ENCODE results near the gene MDP1. TPM values are rescaled to one million over a fixed set of nuclear protein-coding genes. Genes with fewer than 3 reads are reported as not detected.

Gene MDP1
- total and polyA plus RNA-seq, 2 experiments from 2014 or later, result 9.8 to 31.1 TPM

GRCh38 chr14:24231263-24232120 is 15.6 kb upstream of the MDP1 start:
- Histone ChIP-seq H3K36me3 (ENCODE audit: insufficient read depth) (peaks cover 6% of the 10 kb centered on the region; the same call in 1 of the 2 replicates), H3K4me2 (peak overlapping the region; percentile 97), H3K79me2 (replicated peaks; ENCODE audit: insufficient read depth) (peaks cover 67% of the 10 kb centered on the region), H3F3A (replicated peaks; ENCODE audit: low read depth) (peaks cover 7% of the 10 kb centered on the region; the same call in 1 of the 2 replicates), H3K9me2 (ENCODE audit: insufficient read depth) (no peaks in the 10 kb centered on the region), H3K4me3 (peak overlapping the region; percentile 81), H3K27ac (ENCODE audit: low read depth) (peak overlapping the region; percentile 93), H3K4me1 (ENCODE audit: insufficient read depth) (peaks cover 15% of the 10 kb centered on the region), H3K27me3 (ENCODE audit: insufficient read depth) (no peaks in the 10 kb centered on the region), H2AFZ (peak overlapping the region; percentile 86), H4K20me1 (replicated peaks; ENCODE audit: insufficient read depth) (peaks cover 10% of the 10 kb centered on the region)
- Mint-ChIP-seq H3K27me3 (ENCODE audit: insufficient read depth, low read depth, poor library complexity) (peaks cover 7% of the 10 kb centered on the region), H3K27ac (peak overlapping the region; percentile 95), H3K9me3 (no peaks in the 10 kb centered on the region), H3K4me1 (peaks cover 17% of the 10 kb centered on the region), H3K36me3 (ENCODE audit: low read depth) (peaks cover 18% of the 10 kb centered on the region), H3K4me3 (peak overlapping the region; percentile 91)
- TF ChIP-seq CREB1 (CRISPR knock-in tag; IDR thresholded peaks at IDR 0.05; ENCODE audit: low read depth) (no peak), EZH2 (IDR thresholded peaks at IDR 0.05; ENCODE audit: low read depth, unreplicated experiment) (no peak), ZNF114 (CRISPR knock-in tag; IDR thresholded peaks at IDR 0.05) (no peak), POLR2AphosphoS5 (IDR thresholded peaks at IDR 0.05; ENCODE audit: low read depth) (no peak), ZNF331 (CRISPR knock-in tag; IDR thresholded peaks at IDR 0.05; ENCODE audit: low read depth) (no peak), STAT1 (IDR thresholded peaks at IDR 0.05; ENCODE audit: unreplicated experiment) (no peak), JUNB (IDR thresholded peaks at IDR 0.05; ENCODE audit: unreplicated experiment) (no peak), ETS1 (IDR thresholded peaks at IDR 0.05) (no peak), NANOG (IDR thresholded peaks at IDR 0.05; ENCODE audit: borderline replicate concordance) (no peak), EZH2phosphoT487 (IDR thresholded peaks at IDR 0.05; ENCODE audit: unreplicated experiment) (no peak)
- TF ChIP-seq, protein P1, sequence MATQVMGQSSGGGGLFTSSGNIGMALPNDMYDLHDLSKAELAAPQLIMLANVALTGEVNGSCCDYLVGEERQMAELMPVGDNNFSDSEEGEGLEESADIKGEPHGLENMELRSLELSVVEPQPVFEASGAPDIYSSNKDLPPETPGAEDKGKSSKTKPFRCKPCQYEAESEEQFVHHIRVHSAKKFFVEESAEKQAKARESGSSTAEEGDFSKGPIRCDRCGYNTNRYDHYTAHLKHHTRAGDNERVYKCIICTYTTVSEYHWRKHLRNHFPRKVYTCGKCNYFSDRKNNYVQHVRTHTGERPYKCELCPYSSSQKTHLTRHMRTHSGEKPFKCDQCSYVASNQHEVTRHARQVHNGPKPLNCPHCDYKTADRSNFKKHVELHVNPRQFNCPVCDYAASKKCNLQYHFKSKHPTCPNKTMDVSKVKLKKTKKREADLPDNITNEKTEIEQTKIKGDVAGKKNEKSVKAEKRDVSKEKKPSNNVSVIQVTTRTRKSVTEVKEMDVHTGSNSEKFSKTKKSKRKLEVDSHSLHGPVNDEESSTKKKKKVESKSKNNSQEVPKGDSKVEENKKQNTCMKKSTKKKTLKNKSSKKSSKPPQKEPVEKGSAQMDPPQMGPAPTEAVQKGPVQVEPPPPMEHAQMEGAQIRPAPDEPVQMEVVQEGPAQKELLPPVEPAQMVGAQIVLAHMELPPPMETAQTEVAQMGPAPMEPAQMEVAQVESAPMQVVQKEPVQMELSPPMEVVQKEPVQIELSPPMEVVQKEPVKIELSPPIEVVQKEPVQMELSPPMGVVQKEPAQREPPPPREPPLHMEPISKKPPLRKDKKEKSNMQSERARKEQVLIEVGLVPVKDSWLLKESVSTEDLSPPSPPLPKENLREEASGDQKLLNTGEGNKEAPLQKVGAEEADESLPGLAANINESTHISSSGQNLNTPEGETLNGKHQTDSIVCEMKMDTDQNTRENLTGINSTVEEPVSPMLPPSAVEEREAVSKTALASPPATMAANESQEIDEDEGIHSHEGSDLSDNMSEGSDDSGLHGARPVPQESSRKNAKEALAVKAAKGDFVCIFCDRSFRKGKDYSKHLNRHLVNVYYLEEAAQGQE (IDR thresholded peaks at IDR 0.05; ENCODE audit: unreplicated experiment), result no peak
- TF ChIP-seq, protein P2, sequence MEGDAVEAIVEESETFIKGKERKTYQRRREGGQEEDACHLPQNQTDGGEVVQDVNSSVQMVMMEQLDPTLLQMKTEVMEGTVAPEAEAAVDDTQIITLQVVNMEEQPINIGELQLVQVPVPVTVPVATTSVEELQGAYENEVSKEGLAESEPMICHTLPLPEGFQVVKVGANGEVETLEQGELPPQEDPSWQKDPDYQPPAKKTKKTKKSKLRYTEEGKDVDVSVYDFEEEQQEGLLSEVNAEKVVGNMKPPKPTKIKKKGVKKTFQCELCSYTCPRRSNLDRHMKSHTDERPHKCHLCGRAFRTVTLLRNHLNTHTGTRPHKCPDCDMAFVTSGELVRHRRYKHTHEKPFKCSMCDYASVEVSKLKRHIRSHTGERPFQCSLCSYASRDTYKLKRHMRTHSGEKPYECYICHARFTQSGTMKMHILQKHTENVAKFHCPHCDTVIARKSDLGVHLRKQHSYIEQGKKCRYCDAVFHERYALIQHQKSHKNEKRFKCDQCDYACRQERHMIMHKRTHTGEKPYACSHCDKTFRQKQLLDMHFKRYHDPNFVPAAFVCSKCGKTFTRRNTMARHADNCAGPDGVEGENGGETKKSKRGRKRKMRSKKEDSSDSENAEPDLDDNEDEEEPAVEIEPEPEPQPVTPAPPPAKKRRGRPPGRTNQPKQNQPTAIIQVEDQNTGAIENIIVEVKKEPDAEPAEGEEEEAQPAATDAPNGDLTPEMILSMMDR (conservative IDR thresholded peaks at IDR 0.05; ENCODE audit: low read depth in 2 of 2), result no peak
- TF ChIP-seq, protein P3, sequence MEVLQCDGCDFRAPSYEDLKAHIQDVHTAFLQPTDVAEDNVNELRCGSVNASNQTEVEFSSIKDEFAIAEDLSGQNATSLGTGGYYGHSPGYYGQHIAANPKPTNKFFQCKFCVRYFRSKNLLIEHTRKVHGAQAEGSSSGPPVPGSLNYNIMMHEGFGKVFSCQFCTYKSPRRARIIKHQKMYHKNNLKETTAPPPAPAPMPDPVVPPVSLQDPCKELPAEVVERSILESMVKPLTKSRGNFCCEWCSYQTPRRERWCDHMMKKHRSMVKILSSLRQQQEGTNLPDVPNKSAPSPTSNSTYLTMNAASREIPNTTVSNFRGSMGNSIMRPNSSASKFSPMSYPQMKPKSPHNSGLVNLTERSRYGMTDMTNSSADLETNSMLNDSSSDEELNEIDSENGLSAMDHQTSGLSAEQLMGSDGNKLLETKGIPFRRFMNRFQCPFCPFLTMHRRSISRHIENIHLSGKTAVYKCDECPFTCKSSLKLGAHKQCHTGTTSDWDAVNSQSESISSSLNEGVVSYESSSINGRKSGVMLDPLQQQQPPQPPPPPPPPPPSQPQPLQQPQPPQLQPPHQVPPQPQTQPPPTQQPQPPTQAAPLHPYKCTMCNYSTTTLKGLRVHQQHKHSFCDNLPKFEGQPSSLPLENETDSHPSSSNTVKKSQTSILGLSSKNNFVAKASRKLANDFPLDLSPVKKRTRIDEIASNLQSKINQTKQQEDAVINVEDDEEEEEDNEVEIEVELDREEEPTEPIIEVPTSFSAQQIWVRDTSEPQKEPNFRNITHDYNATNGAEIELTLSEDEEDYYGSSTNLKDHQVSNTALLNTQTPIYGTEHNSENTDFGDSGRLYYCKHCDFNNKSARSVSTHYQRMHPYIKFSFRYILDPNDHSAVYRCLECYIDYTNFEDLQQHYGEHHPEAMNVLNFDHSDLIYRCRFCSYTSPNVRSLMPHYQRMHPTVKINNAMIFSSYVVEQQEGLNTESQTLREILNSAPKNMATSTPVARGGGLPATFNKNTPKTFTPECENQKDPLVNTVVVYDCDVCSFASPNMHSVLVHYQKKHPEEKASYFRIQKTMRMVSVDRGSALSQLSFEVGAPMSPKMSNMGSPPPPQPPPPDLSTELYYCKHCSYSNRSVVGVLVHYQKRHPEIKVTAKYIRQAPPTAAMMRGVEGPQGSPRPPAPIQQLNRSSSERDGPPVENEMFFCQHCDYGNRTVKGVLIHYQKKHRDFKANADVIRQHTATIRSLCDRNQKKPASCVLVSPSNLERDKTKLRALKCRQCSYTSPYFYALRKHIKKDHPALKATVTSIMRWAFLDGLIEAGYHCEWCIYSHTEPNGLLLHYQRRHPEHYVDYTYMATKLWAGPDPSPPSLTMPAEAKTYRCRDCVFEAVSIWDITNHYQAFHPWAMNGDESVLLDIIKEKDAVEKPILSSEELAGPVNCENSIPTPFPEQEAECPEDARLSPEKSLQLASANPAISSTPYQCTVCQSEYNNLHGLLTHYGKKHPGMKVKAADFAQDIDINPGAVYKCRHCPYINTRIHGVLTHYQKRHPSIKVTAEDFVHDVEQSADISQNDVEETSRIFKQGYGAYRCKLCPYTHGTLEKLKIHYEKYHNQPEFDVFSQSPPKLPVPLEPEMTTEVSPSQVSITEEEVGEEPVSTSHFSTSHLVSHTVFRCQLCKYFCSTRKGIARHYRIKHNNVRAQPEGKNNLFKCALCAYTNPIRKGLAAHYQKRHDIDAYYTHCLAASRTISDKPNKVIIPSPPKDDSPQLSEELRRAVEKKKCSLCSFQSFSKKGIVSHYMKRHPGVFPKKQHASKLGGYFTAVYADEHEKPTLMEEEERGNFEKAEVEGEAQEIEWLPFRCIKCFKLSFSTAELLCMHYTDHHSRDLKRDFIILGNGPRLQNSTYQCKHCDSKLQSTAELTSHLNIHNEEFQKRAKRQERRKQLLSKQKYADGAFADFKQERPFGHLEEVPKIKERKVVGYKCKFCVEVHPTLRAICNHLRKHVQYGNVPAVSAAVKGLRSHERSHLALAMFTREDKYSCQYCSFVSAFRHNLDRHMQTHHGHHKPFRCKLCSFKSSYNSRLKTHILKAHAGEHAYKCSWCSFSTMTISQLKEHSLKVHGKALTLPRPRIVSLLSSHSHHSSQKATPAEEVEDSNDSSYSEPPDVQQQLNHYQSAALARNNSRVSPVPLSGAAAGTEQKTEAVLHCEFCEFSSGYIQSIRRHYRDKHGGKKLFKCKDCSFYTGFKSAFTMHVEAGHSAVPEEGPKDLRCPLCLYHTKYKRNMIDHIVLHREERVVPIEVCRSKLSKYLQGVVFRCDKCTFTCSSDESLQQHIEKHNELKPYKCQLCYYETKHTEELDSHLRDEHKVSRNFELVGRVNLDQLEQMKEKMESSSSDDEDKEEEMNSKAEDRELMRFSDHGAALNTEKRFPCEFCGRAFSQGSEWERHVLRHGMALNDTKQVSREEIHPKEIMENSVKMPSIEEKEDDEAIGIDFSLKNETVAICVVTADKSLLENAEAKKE (CRISPR knock-in tag; IDR thresholded peaks at IDR 0.05), result no peak
- DNase-seq (ENCODE audit: low spot score), result peak; percentile 76
- ATAC-seq, result peak; percentile 82
